ENCODE results near the gene L1CAM.

DNA sequence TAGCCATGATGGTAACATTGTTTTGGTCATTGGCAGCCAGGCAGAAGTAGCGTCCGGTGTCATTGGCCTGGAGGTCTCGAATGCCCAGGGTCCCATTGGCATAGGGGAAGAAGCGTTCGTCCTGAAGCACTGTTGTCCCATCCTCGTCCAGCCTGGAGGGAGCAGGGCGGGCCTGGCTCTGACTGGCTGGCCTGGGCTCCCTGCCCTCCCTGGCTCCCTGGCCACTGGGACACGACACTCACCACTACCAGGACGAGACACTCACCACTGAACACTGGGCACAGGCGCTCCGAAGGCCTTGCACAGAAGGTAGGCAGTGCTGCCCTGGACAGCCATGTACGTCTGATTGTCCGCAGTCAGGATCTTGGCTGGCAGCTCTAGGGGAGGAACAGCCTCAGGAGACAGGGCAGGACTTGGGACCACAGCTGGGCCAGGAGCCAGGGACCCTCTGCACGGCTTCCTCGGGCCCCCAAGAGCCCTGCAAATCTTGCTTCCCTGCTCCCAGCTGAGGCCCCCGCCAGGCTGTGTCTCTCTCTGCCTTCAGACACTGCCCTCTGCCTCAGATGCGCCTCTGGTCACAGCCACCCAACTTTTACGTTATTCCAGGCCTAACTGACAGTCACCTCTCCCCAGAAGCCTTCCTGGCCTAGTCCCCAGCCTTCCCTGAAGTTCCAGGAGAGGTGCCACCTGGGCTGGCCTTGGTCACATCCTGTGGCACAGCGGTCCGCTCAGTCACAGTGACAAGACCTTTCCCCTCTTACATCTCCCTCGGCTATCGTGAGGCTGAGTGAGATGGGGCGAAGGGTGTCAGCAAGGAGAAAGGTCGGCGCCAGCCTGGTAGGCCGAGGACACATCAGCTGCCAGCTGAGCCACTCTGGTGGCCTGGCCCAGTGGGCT lies 17.1 kb downstream of the L1CAM start:
- TF ChIP-seq GATA2 (IDR thresholded peaks at IDR 0.05; ENCODE audit: low read depth, low read length) (no peak), GATA3 (IDR thresholded peaks at IDR 0.05; ENCODE audit: low read depth, low read length) (no peak)

Measured in SH-SY5Y (cell line).